Keratinocyte (primary cell): ENCODE results near the gene FAM53B.

Source experiments
- EZH2 ChIP-seq: IDR thresholded peaks from one replicate; pipeline ENCODE4 v1.6.1; 2012; ENCODE audit warnings: inconsistent platforms, mild to moderate bottlenecking, low read length, moderate library complexity
- TF ChIP-seq, protein P1 (sequence below), 3 experiments: IDR thresholded peaks in 1 of 3; conservative IDR thresholded peaks in 1 of 3; optimal IDR thresholded peaks in 1 of 3; 2 replicates in 2 of 3; 3 replicates in 1 of 3; pipeline versions ENCODE3 to v1.5.1; 2011; ENCODE audit warnings: low read length in 3 of 3, mild to moderate bottlenecking in 3 of 3, moderate library complexity in 2 of 3, control low read depth in 1 of 3, inconsistent platforms in 1 of 3; ENCODE audit not compliant: insufficient read depth in 2 of 3; ENCODE audit errors: extremely low read depth in 1 of 3

DNA sequence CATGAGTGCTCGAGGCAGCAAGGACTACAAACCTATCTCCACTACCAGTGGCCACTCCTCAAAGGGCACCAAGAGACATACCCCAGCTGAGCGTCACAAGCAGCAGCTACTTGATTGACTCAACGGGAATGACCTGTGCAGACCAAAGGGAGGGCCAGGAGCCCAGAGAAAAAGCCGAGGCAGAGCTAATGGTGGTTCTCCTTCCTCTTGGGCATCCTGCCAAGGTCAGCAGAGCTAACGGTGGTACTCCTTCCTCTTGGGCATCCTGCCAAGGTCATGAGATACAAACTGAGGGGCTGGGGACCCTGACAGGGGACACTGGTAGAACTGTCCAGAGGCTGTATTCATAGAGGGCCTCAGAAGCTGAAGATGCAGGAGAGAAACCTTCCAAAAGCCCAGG is 60.4 kb downstream of the FAM53B start:
- TF ChIP-seq, protein P1, sequence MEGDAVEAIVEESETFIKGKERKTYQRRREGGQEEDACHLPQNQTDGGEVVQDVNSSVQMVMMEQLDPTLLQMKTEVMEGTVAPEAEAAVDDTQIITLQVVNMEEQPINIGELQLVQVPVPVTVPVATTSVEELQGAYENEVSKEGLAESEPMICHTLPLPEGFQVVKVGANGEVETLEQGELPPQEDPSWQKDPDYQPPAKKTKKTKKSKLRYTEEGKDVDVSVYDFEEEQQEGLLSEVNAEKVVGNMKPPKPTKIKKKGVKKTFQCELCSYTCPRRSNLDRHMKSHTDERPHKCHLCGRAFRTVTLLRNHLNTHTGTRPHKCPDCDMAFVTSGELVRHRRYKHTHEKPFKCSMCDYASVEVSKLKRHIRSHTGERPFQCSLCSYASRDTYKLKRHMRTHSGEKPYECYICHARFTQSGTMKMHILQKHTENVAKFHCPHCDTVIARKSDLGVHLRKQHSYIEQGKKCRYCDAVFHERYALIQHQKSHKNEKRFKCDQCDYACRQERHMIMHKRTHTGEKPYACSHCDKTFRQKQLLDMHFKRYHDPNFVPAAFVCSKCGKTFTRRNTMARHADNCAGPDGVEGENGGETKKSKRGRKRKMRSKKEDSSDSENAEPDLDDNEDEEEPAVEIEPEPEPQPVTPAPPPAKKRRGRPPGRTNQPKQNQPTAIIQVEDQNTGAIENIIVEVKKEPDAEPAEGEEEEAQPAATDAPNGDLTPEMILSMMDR (optimal IDR thresholded peaks at IDR 0.05 in 1 of 3, IDR thresholded peaks at IDR 0.05 in 1 of 3, conservative IDR thresholded peaks at IDR 0.05 in 1 of 3; ENCODE audit: extremely low read depth in 1 of 3, insufficient read depth in 2 of 3, low read length in 3 of 3) = no peak
- no peak for TF ChIP-seq EZH2
